ENCODE data around the gene PRRC2C. TPM values are rescaled to one million over a fixed set of nuclear protein-coding genes. Genes with fewer than 3 reads are reported as not detected.
"Not testable (repeated sequence)": the region's sequence is repeated elsewhere in the genome, so short reads cannot be mapped to it uniquely, and the experiment has no call there.

PRRC2C gene
- 100 to 1,000 TPM; 211 to 248 TPM for total RNA-seq

GRCh38 chr1:171485375-171486047, at the start of gene PRRC2C:
Gene PRRC2C, plus strand, starts transcription at chr1:171485530. Its CDS starts 26,559 bp downstream, at chr1:171512089.
- ATAC-seq = peak; percentile 92 to 94
- H3K27ac Mint-ChIP-seq = peak within 1 kb of the TSS; percentile 100
- DNase-seq (ENCODE audit: low spot score in 2 of 2) = peak; percentile 86 to 95
- no peaks in the 10 kb centered on the region for H3K9me3 Mint-ChIP-seq
- H3K36me3 Mint-ChIP-seq = peaks cover 19 to 23% of the 10 kb centered on the region in 2 donors

GRCh38 chr1:171438441-171438840, 46.9 kb upstream of the PRRC2C start:
- no peaks in the 10 kb centered on the region for H3K36me3 Mint-ChIP-seq
- DNase-seq (ENCODE audit: low spot score in 2 of 2) = no peak
- no peaks in the 10 kb centered on the region for H3K9me3 Mint-ChIP-seq
- H3K27ac Mint-ChIP-seq = no peak overlapping the region
- no peak for ATAC-seq

GRCh38 chr1:171440201-171440600, 45.1 kb upstream of the PRRC2C start:
- DNase-seq (ENCODE audit: low spot score in 2 of 2); H3K9me3 Mint-ChIP-seq; ATAC-seq; H3K27ac Mint-ChIP-seq; H3K36me3 Mint-ChIP-seq: not testable (repeated sequence)

- ATAC-seq; H3K36me3 Mint-ChIP-seq; DNase-seq (ENCODE audit: low spot score in 2 of 2); H3K27ac Mint-ChIP-seq; H3K9me3 Mint-ChIP-seq: not testable (repeated sequence)
Observed at GRCh38 chr1:171441278-171441895, 43.9 kb upstream of the PRRC2C start.

GRCh38 chr1:171446386-171446785, 38.9 kb upstream of the PRRC2C start:
- no peak for ATAC-seq
- H3K9me3 Mint-ChIP-seq = no peaks in the 10 kb centered on the region
- no peak for DNase-seq (ENCODE audit: low spot score in 2 of 2)
- H3K36me3 Mint-ChIP-seq = no peaks in the 10 kb centered on the region
- no peak overlapping the region for H3K27ac Mint-ChIP-seq

GRCh38 chr1:171455967-171456366, 29.4 kb upstream of the PRRC2C start:
- peaks cover 5 to 10% of the 10 kb centered on the region in 2 donors for H3K36me3 Mint-ChIP-seq
- H3K9me3 Mint-ChIP-seq = peaks cover 4 to 6% of the 10 kb centered on the region in 2 donors
- no peak overlapping the region for H3K27ac Mint-ChIP-seq
- DNase-seq (ENCODE audit: low spot score in 2 of 2) (no peak), ATAC-seq (no peak)

GRCh38 chr1:171457412-171457811, 27.9 kb upstream of the PRRC2C start:
- no peak for DNase-seq (ENCODE audit: low spot score in 2 of 2)
- Mint-ChIP-seq H3K27ac (no peak overlapping the region), H3K9me3 (peaks cover 2 to 4% of the 10 kb centered on the region in 2 donors), H3K36me3 (peaks cover 3 to 5% of the 10 kb centered on the region in 2 donors)
- no peak for ATAC-seq

- H3K9me3 Mint-ChIP-seq = no peaks in the 10 kb centered on the region
- ATAC-seq = no peak
- H3K36me3 Mint-ChIP-seq = no peaks in the 10 kb centered on the region
- no peak for DNase-seq (ENCODE audit: low spot score in 2 of 2)
- peak overlapping the region in 1 of 2 donors; percentile 77 for H3K27ac Mint-ChIP-seq
Observed at GRCh38 chr1:171460018-171460620, 25.2 kb upstream of the PRRC2C start.

GRCh38 chr1:171467626-171468025, 17.7 kb upstream of the PRRC2C start:
- Mint-ChIP-seq H3K36me3 (no peaks in the 10 kb centered on the region), H3K9me3 (no peaks in the 10 kb centered on the region), H3K27ac (no peak overlapping the region)
- no peak for DNase-seq (ENCODE audit: low spot score in 2 of 2)
- no peak for ATAC-seq

- ATAC-seq (peak; percentile 76 to 78), DNase-seq (ENCODE audit: low spot score in 2 of 2) (no peak)
- Mint-ChIP-seq H3K27ac (no peak overlapping the region), H3K36me3 (no peaks in the 10 kb centered on the region), H3K9me3 (no peaks in the 10 kb centered on the region)
Observed at GRCh38 chr1:171468120-171468750, 17.1 kb upstream of the PRRC2C start.

- H3K27ac Mint-ChIP-seq = no peak overlapping the region
Observed at GRCh38 chr1:171470726-171471125, 14.6 kb upstream of the PRRC2C start.

GRCh38 chr1:171472183-171472647, 13.1 kb upstream of the PRRC2C start:
- no peak overlapping the region for H3K27ac Mint-ChIP-seq
- H3K9me3 Mint-ChIP-seq = no peaks in the 10 kb centered on the region
- DNase-seq (ENCODE audit: low spot score in 2 of 2) = no peak
- no peaks in the 10 kb centered on the region for H3K36me3 Mint-ChIP-seq
- ATAC-seq = no peak

More at GRCh38 chr1:171470726-171471125, 14.6 kb upstream of the PRRC2C start:
- DNase-seq (ENCODE audit: low spot score in 2 of 2) (no peak), ATAC-seq (no peak)
- Mint-ChIP-seq H3K9me3 (no peaks in the 10 kb centered on the region), H3K36me3 (no peaks in the 10 kb centered on the region)

GRCh38 chr1:171476829-171477228, 8.5 kb upstream of the PRRC2C start:
- H3K36me3 Mint-ChIP-seq = no peaks in the 10 kb centered on the region
- H3K9me3 Mint-ChIP-seq = no peaks in the 10 kb centered on the region
- ATAC-seq (no peak), DNase-seq (ENCODE audit: low spot score in 2 of 2) (no peak)
- no peak overlapping the region for H3K27ac Mint-ChIP-seq

- Mint-ChIP-seq H3K27ac (no peak overlapping the region), H3K36me3 (no peaks in the 10 kb centered on the region), H3K9me3 (no peaks in the 10 kb centered on the region)
- ATAC-seq (no peak), DNase-seq (ENCODE audit: low spot score in 2 of 2) (no peak)
Observed at GRCh38 chr1:171477804-171478203, 7.5 kb upstream of the PRRC2C start.

- ATAC-seq = no peak
- Mint-ChIP-seq H3K36me3 (peaks cover 0 to 7% of the 10 kb centered on the region in 2 donors), H3K9me3 (no peaks in the 10 kb centered on the region)
Observed at GRCh38 chr1:171480035-171480434, 5.3 kb upstream of the PRRC2C start.

GRCh38 chr1:171484760-171485374, 463 bp upstream of the PRRC2C start:
- peak; percentile 42 to 60 for ATAC-seq
- no peaks in the 10 kb centered on the region for H3K9me3 Mint-ChIP-seq
- H3K36me3 Mint-ChIP-seq = peaks cover 19 to 23% of the 10 kb centered on the region in 2 donors
- no peak for DNase-seq (ENCODE audit: low spot score in 2 of 2)
- peak overlapping the region; percentile 100 for H3K27ac Mint-ChIP-seq

More at GRCh38 chr1:171480035-171480434, 5.3 kb upstream of the PRRC2C start:
- no peak for DNase-seq (ENCODE audit: low spot score in 2 of 2)
- no peak overlapping the region for H3K27ac Mint-ChIP-seq

All from activated naive CD4-positive, alpha-beta T cell treated with anti-CD3 and anti-CD28 coated beads, Interleukin-2, amount 50 U/mL, for 72 hours (primary cell).